Measurements from ENCODE around the gene SETMAR.
"Not testable (repeated sequence)": the region's sequence is repeated elsewhere in the genome, so short reads cannot be mapped to it uniquely, and the experiment has no call there.

Gene SETMAR

GRCh38 chr3:4313606-4314293 is 10.6 kb downstream of the SETMAR start:
- no peak for DNase-seq (ENCODE audit: low spot score)

GRCh38 chr3:4314688-4315087 is 11.5 kb downstream of the SETMAR start:
- no peak for DNase-seq (ENCODE audit: low spot score)

GRCh38 chr3:4320096-4320911 is 17.1 kb downstream of the SETMAR start:
- DNase-seq (ENCODE audit: low spot score) = no peak

GRCh38 chr3:4321732-4322131 is 18.6 kb downstream of the SETMAR start:
- no peak for DNase-seq (ENCODE audit: low spot score)

GRCh38 chr3:4322635-4323034 is 19.5 kb downstream of the SETMAR start:
- no peak for DNase-seq (ENCODE audit: low spot score)

- DNase-seq (ENCODE audit: low spot score) = no peak
These were observed 20.3 kb downstream of the SETMAR start for GRCh38 chr3:4323246-4324027.

- no peak for DNase-seq (ENCODE audit: low spot score)
These were observed 23.7 kb downstream of the SETMAR start for GRCh38 chr3:4326868-4327267.

- not testable (repeated sequence) for DNase-seq (ENCODE audit: low spot score)
These were observed 26.6 kb downstream of the SETMAR start for GRCh38 chr3:4329806-4330205.

GRCh38 chr3:4332111-4332510 is 28.9 kb downstream of the SETMAR start:
- DNase-seq (ENCODE audit: low spot score) = no peak

- no peak for DNase-seq (ENCODE audit: low spot score)
These were observed 29.4 kb downstream of the SETMAR start for GRCh38 chr3:4332574-4332973.

- DNase-seq (ENCODE audit: low spot score) = no peak
These were observed 29.8 kb downstream of the SETMAR start for GRCh38 chr3:4332991-4333390.

GRCh38 chr3:4334548-4334947 is 31.4 kb downstream of the SETMAR start:
- DNase-seq (ENCODE audit: low spot score) = no peak

GRCh38 chr3:4335840-4336562 is 32.8 kb downstream of the SETMAR start:
- no peak for DNase-seq (ENCODE audit: low spot score)

GRCh38 chr3:4336850-4337546 is 33.8 kb downstream of the SETMAR start:
- no peak for DNase-seq (ENCODE audit: low spot score)

- DNase-seq (ENCODE audit: low spot score) = no peak
These were observed 35.6 kb downstream of the SETMAR start for GRCh38 chr3:4338751-4339150.

GRCh38 chr3:4340077-4340410 is 36.9 kb downstream of the SETMAR start:
- no peak for DNase-seq (ENCODE audit: low spot score)

- no peak for DNase-seq (ENCODE audit: low spot score)
These were observed 37.5 kb downstream of the SETMAR start for GRCh38 chr3:4340411-4341335.

GRCh38 chr3:4341336-4341675 is 38.1 kb downstream of the SETMAR start:
- DNase-seq (ENCODE audit: low spot score) = no peak

GRCh38 chr3:4343258-4343657 is 40.1 kb downstream of the SETMAR start:
- DNase-seq (ENCODE audit: low spot score) = no peak

- DNase-seq (ENCODE audit: low spot score) = peak; percentile 78
These were observed 47.6 kb downstream of the SETMAR start for GRCh38 chr3:4350789-4351163.

All from cerebellar cortex (tissue), 1 donor.